GM10266 (cell line): ENCODE data around the gene CCDC83.
"Not testable (repeated sequence)": the region's sequence is repeated elsewhere in the genome, so short reads cannot be mapped to it uniquely, and the experiment has no call there.

ENCODE experiments used
- DNase-seq: peaks from one replicate; pipeline ENCODE4 v3.0.0; 2012; ENCODE audit errors: extremely low spot score
- CTCF ChIP-seq: IDR thresholded peaks from 2 replicates; pipeline ENCODE4 v1.5.1; 2012; ENCODE audit warnings: mild to moderate bottlenecking, low read depth; ENCODE audit not compliant: control insufficient read depth, insufficient read depth; ENCODE audit errors: missing control alignments

CCDC83 gene

GRCh38 chr11:85912414-85912813, 57.2 kb downstream of the CCDC83 start:
- DNase-seq, result no peak
- no peak for TF ChIP-seq CTCF

GRCh38 chr11:85913513-85913912, 58.3 kb downstream of the CCDC83 start:
- no peak for DNase-seq
- TF ChIP-seq CTCF, result no peak

DNA sequence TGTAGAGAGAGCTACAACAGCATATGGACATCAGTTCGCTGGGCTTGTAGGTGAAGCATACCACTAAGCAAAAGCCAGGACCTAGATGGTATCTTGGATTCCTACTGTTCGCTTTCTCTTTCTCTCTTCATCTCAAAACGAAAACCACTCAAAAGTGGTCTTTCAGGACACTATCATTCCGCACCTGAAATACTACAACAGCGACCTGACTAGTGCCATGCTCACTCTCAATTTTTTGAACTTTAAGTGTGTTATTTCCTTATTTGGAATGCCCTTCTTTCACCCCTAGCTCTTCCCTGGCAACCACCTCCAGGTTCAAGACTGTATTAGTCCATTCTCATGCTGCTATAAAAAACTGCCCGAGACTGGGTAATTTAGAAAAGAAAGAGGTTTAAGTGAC, 59.2 kb downstream of the CCDC83 start:
- no peak for DNase-seq
- TF ChIP-seq CTCF, result no peak

DNA sequence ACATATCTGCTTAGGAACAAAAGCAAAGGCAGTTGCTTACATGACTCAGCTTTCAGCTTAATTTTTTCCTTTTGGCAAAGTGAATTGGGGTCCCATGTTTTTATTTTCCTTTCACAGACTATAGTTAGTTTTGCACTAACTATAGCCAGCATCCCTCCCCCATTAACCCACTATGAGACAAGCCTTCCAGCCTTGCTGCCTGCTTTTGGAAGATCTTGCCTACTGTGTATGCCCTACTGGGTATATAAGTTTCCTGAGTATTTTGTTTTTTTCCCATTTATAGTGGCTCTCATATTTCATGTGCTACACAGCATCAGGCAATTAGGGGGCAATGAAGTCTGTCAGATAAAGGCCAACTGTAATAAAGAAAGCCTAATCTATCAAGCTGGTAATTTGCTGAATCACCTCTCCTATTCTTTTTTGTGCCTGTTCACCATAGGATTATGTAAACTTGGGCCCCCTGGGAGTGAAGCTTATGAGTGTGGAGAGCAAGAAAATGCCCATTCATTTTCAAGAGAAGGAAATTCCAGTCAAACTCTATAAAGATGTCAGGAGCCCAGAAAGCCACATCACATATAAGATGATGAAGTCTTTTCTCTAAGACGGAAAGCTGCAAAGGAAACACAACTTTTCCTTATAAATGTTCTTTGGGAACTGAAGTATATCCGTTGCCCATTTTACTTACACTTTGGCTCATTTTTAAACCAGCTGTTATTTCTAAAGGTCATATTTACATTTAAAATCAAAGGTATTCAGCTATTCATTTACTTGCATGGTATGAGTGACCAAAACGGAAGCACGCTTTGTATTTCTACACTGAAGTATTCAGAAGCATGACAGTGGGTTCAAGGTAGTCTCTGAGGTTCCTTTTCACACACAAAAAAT, 64.0 kb downstream of the CCDC83 start:
- no peak for TF ChIP-seq CTCF
- DNase-seq, result no peak

DNA sequence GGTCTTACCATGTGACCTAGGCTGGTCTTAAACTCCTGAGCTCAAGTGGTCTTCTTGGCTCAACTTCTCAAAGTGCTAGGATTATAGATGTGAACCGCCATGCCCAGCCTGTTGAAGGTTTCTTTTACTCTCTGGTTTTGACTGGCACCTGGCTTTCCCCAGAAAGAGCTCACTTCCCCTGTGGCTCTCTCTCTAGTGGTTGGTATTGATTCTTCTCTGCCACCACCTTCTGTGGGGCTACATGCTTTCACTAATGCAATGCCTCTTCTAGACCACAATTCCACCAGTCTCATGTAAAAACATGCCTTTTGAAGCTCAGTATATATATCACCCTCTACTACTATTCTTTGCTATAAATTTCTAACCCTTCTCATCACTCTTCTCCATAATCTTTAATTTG, 67.2 kb downstream of the CCDC83 start:
- no peak for DNase-seq
- TF ChIP-seq CTCF, result no peak

- no peak for TF ChIP-seq CTCF
- no peak for DNase-seq
These were observed 68.3 kb downstream of the CCDC83 start for GRCh38 chr11:85923455-85923854.

- DNase-seq, result not testable (repeated sequence)
These were observed 71.6 kb downstream of the CCDC83 start for GRCh38 chr11:85926653-85927214.
